LNCaP clone FGC (cell line): ENCODE data around the gene DUSP22.
A peak's percentile ranks its signal among the peaks of the same experiment; 100 is the strongest.

ENCODE experiments used
- DNase-seq: peaks from one replicate; pipeline ENCODE4 v3.0.0-alpha.2; 2011; ENCODE audit warnings: low read depth
- H3K4me3 ChIP-seq: 2 replicates; pipeline ENCODE4 v1.5.1; 2011; ENCODE audit warnings: mild to moderate bottlenecking, low read depth, low read length, control low read depth
- TF ChIP-seq, protein P1 (sequence below): IDR thresholded peaks from 2 replicates; pipeline ENCODE4 v1.5.1; 2012; ENCODE audit warnings: mild to moderate bottlenecking; ENCODE audit not compliant: control insufficient read depth, insufficient read depth; ENCODE audit errors: extremely low read depth

DUSP22 gene

DNA sequence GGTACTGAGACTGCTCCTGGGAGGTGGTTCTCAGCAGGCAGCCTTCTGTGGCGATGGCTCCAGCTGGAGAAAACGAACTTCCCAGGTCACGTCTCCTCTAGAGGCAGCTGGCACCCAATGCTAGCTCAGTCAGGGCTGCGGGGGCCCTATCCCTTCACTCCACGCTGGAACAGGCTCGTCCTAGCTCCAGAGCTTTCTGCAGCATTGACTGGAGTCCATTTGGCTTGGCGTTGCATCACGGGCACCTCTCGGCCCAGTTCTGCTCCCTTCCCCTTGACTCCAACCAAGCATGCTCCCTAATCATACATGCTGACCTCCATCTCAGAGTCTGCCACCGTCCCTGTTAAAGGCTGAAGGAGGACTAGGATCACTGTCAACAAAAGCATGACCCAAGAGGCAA lies 93.3 kb downstream of the DUSP22 start:
- no peak overlapping the region for H3K4me3 ChIP-seq
- DNase-seq: no peak
- TF ChIP-seq, protein P1, sequence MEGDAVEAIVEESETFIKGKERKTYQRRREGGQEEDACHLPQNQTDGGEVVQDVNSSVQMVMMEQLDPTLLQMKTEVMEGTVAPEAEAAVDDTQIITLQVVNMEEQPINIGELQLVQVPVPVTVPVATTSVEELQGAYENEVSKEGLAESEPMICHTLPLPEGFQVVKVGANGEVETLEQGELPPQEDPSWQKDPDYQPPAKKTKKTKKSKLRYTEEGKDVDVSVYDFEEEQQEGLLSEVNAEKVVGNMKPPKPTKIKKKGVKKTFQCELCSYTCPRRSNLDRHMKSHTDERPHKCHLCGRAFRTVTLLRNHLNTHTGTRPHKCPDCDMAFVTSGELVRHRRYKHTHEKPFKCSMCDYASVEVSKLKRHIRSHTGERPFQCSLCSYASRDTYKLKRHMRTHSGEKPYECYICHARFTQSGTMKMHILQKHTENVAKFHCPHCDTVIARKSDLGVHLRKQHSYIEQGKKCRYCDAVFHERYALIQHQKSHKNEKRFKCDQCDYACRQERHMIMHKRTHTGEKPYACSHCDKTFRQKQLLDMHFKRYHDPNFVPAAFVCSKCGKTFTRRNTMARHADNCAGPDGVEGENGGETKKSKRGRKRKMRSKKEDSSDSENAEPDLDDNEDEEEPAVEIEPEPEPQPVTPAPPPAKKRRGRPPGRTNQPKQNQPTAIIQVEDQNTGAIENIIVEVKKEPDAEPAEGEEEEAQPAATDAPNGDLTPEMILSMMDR: no peak

DNA sequence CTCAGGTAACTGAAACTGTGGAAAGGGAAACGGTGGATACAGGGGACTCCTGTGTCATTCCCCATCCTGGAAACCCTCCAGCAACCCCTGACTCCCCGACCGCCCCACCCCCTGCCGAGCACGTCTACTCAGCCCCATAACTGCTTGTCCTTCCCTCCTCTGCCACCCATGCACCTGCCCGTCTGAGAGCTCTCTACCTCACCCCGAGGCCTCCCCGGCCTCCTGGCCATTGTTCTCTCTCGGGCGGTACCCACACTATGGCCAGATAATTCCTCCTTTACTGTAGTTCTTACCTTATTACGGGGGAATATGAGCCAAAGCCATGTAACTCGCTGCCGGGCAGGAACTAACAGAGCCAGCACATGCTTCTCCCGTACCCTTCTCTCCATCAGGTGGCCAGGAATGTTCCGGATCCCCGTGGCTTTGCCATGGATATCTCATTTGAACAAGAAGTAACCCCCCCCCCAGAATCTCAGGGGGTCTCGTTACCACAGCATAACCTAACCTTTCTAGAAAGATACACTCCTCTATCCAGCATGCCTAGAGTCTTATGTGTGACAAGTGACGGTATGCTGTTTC lies 94.5 kb downstream of the DUSP22 start:
- TF ChIP-seq, protein P1: no peak
- H3K4me3 ChIP-seq: no peak overlapping the region
- no peak for DNase-seq

DNA sequence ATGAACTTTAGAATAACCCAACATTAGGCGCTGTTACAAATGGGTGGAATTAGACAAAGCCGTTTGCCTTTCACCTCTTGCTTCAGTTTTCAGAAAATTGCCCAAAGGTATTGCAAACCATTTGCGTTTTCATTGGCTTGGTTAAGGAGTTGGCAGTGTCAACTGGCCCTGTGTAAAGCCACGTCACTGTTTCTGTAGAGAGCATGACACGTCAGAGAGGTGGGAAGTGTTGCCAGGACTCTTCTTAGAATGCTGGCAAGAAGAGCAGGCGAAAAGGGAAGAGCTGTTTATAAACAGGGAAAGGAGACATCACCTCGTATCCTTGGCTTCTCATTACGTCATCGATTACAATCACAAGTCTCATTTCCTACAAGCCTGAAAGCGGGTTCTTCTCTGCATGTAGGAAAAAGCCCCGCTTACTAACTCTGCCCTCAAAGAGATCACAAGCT lies 95.0 kb downstream of the DUSP22 start:
- peak; percentile 35 for DNase-seq
- H3K4me3 ChIP-seq: no peak overlapping the region
- TF ChIP-seq, protein P1: no peak

DNA sequence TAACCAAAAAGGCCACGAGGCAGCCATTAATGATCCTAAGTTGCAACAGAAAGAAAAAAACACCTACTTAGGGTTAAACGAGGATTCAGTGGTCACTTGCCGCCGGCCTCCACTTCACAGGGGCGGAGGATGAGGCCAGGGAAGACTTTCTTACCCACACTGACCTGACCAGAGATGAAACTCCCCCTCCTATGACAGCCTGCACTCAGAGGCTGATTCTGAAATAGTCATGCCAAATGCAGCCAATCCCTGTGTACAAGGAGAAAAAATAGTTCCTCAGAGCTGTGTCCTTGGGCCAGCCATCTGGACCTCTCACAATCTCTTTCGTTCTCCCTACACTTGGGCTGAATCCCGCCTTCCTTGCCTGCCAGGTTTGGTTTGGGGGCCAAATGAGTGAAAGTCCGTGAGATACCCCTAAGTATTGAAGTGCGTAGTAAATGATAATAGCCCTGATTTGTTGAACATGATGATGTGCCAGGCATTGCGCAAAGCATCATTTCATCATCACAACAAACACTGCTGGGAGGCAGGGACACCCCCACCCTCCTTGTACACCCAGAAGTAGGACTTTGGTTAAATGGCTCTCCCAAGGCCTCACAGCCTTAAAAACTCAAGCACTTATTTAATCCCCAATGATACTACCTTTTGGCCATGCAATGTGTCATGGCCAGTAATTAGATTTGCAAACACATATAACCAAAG lies 96.1 kb downstream of the DUSP22 start:
- no peak for DNase-seq
- H3K4me3 ChIP-seq: no peak overlapping the region
- TF ChIP-seq, protein P1: no peak

DNA sequence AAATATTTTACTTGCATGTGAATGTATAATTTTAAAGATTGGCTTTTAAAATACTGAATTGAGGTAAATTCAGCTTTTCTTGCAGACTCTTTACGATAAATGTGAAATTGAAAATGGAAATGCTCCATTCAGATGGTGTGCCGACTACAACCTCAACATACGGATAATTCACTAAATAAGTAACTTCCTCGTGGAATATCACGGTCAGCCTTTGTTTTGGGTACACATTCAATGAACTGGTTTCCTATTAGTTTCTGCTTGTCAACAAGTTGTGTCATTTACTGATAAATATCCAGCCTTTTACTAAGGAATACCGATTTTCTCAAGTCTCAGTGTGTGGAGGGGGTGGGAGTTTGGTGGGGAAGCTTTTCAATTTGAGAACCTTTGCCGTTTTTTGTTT lies 96.9 kb downstream of the DUSP22 start:
- DNase-seq: no peak
- H3K4me3 ChIP-seq: no peak overlapping the region
- TF ChIP-seq, protein P1: no peak

DNA sequence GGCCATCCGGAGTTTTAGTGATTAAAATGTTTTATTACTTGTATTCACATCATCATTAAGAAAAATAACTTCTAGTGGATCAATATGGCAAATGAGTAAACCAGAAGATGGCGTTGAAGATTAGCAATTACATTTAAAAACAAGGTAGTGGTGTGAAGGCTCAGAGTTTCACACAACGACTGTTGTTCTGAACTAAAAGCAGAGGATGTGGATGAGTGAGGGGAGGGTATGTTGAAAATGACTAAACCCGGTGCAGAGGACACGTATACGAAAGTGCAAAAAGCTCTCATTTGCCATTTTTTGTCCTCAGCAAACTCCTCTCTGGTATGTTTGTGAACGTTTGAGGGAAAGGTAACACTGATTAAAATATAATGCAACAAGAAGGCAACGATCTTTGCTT lies 97.3 kb downstream of the DUSP22 start:
- no peak for DNase-seq
- TF ChIP-seq, protein P1: peak; percentile 30; the same call in 1 of the 2 replicates
- H3K4me3 ChIP-seq: no peak overlapping the region
